Stimulated activated CD4-positive, alpha-beta T cell treated with anti-CD3 and anti-CD28 coated beads, Interleukin-1b, Interleukin-23, amount 100 ng/mL, for 4 hours (primary cell): ENCODE data around the gene TOMM40.

Source experiments
- DNase-seq, 2 donors: peaks; one replicate each; pipeline ENCODE4 v3.0.0-alpha.2; 2020; ENCODE audit warnings: low read depth in 2 of 2

The TOMM40 gene

DNA sequence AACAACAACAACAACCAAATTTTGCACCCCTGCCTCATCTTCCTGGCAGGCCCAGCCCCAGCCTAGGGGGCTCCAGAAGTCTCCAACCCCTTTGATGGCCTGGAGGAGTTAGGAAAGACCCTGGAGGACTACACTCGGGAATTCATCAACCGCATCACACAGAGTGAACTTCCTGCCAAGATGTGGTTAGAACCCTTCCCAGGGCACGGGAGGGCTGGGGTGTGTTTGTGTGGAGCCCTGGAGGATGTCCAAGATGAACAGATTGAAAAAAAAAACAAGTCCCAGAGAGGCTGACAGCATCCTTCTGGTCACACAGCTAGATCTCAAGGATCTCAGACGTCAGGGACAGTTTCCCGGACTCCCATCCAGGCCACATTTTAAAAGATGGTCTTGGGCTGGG, 36.7 kb downstream of the TOMM40 start:
- DNase-seq: no peak

DNA sequence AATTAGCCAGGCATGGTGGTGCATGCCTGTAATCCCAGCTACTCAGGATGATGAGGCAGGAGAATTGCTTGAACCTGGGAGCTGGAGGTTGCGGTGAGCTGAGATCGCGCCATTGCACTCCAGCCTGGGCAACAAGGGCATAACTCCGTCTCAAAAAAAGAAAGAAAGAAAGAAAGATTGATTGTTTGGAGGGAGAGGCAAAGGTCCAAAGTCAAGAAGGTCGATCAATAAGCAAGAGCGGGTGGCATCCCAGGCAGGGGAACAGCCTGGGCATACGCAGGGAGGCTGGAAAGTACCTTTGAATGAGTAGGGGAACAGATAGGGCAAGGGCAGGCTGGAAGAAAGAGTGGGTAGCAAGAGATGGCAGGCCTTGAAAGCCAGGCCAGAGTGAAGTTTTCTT, 39.0 kb downstream of the TOMM40 start:
- no peak for DNase-seq

DNA sequence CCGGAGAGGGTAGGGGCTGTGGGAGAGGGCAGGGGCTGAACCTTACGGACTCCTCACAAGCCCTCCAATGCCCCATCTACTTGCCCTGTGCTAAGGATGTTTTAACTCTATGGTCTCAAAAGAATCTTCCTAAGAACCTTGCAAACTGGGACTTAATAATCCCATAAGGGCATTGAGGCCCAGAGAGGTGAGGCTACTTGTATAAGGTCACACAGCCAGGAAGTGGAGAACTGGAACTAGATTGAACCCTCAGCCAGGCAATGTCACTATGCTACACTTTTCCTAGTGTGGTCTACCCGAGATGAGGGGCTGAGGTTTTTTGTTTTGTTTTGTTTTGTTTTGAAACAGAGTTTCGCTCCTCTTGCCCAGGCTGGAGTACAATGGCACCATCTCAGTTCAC, 40.5 kb downstream of the TOMM40 start:
- no peak for DNase-seq

DNA sequence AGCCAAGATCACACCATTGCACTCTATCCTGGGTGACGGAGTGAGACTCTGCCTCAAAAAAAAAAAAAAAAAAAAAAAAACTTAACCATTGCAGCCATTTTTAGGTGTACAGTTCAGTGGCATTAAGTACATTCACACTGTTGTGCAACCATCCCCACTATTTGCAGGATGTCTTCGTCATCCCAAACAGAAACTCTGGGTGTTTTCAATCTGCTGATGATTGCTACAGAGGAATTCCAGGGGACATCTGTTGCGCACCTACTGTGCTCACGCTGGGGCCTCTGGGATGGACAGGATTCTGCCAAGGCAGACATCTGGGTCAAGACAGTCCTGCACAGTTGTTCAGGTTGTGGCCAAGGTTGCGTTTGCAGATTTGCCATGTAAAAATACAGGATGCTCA, 48.6 kb downstream of the TOMM40 start:
- DNase-seq: no peak

DNA sequence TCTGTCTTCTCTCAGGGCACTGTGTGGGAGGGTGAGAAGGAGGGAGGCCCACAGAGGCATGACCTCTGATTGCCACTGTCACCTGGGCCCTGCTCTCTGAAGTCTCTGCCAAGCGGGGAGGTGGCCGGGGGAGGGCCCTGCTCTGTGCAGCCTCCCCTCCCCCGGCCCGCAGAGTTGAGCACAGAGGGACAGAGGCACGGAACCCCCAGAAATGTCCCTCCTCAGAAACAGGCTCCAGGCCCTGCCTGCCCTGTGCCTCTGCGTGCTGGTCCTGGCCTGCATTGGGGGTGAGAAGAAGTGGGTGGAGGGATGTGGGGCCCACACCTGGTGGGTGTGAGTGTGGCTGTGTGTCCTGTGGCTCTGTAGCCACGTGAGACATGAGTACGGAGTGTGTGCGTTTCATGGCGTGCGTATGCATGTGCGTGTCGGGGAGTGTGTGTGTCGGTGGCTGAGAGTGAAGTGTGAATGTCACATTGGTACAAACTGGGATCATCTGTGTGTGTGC, 51.1 kb downstream of the TOMM40 start, which contains the start of gene APOC4:
Gene APOC4, plus strand, starts transcription at position 171 of the 505 bp plus-strand sequence. Its CDS starts 41 bp downstream, at position 212.
- no peak for DNase-seq

DNA sequence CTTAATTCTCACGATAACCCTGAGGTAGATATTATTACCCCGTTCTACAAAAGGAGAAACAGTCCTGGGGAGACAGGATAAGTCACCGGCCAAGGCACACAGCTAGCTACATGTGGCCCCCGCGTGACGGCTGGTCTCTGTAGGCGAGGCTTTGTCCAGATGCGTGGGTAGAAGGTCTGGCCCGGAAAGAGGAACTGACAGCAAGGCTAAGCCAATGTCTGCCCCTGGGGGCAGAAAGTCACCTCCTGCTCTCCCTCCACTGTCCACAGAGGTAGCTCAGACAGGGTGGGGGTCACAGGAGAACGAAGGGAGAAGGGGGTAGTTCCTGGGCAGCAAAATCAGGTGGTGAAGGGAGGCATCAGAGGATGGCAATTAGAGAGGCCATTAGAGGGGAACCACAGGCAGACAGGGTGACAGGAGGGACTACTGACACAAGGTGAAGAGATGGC, 52.8 kb downstream of the TOMM40 start:
- DNase-seq: no peak

DNA sequence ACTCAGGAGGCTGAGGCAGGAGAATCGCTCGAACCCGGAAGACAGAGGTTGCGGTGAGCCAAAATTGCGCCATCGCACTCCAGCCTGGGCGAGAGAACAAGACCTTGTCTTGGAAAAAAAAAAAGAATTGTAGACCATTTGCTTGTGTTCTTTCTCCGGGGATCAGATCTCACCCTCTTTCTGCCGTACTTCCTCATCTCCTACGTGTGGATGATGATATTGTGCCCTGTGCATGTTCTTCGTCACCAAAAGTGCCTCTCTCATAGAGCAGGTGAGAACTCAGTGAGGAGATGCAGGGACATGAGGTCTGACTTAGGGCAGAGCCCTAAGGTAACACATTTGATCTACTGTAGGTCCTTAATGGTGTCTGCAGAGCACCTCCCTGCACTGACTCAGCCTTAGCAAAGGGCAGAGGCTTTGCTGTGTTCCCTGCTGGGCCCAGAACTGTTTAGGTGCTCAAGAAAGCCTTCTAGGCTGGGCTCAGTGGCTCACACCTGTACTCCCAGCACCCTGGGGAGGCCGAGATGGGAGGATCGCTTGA, 56.1 kb downstream of the TOMM40 start:
- DNase-seq: no peak

DNA sequence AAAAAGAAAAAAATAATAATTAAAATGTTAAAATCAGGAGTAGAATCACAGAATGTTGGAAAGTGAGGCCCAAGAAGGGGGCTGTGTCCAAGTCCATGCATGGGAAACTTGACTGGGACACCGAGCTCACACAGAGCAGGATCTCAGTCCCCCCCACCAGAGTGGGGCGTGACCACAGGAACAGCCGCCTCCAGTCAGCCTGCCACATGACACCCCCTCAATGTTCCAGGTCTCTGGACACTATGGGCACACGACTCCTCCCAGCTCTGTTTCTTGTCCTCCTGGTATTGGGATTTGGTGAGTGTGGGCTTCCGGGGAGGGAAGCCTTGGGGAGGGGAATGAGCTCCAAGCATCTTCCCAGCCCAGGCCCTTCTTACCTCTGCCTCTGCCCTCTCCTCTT, 57.2 kb downstream of the TOMM40 start:
- no peak for DNase-seq

DNA sequence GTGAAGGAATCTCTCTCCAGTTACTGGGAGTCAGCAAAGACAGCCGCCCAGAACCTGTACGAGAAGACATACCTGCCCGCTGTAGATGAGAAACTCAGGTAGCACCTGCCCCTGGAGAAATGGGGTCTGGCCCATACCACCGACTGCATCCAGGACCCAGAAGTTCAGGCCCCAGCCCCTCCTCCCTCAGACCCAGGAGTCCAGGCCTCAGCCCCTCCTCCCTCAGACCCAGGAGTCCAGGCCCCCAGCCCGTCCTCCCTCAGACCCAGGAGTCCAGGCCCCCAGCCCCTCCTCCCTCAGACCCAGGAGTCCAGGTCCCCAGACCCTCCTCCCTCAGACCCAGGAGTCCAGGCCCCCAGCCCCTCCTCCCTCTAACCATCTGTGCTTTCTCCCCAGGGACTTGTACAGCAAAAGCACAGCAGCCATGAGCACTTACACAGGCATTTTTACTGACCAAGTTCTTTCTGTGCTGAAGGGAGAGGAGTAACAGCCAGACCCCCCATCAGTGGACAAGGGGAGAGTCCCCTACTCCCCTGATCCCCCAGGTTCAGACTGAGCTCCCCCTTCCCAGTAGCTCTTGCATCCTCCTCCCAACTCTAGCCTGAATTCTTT, 57.8 kb downstream of the TOMM40 start:
- DNase-seq: no peak

DNA sequence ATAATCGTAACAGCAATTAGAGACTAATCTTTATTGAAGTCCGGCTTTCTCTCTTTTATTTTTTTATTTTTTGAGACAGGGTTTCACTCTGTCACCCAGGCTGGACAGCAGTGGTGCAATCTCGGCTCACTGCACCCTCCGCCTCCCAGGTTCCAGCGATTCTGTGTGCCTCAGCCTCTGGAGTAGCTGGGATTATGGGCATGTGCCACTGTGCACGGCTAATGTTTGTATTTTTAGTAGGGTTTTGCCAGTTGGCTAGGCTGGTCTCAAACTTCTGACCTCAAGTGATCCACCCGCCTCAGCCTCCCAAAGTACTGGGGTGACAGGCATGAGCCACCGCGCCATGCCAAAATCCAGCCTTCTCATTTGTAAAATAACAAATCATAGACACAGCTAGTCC, 58.5 kb downstream of the TOMM40 start:
- no peak for DNase-seq

DNA sequence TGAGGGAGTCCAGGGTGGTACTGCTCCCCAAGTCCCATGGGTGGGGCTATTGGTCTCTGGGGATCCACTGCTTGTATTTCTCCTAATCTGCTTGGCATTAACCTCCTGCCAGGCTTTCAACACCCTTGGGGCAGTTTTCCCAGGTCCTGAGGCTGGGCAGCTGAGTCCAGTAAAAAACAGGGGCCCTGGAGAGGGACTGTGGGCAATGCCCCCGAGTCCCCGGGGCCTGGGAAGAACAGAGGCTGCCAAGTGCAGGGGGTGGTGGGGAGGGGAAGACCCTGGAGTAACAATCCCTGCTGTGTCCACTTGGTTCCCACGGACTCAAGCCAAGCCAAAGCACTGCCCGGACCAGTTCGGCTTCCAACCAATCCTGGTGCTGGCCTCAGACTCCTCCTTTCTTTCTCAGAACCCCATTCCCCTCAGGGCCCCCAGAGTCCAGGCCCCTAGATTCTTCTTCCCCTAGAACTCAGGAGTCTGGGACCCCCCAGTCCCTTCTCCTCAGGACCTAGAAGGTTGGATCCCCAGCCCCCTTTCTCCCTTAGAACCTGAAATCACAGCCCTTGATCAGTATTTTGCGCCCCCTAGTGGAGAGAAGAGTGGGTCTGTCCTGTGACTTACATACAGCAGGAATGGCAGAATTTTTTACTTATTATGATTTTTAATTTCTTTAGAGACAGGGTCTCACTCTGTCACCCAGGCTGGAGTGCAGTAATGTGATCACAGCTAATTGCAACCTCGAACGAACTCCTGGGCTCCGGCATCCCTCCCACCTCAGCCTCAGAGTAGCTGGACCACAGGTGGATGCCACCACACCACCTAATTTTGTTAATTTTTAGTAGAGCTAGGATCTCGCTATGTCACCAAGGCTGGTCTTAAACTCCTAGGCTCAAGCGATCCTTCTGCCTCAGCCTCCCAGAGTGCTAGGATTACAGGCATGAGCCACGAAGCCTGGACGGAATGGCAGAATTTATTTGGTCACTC, 60.4 kb downstream of the TOMM40 start:
- DNase-seq: peak; percentile 16 to 58
